Measurements from ENCODE around the gene PDCD4. TPM values are rescaled to one million over a fixed set of nuclear protein-coding genes. Genes with fewer than 3 reads are reported as not detected.

Gene PDCD4
- total and polyA plus RNA-seq, 2 of the 13 experiments (the other 11 are each of a cell fraction or from before 2014, with no cell fraction given): 22.8 to 56.2 TPM

DNA sequence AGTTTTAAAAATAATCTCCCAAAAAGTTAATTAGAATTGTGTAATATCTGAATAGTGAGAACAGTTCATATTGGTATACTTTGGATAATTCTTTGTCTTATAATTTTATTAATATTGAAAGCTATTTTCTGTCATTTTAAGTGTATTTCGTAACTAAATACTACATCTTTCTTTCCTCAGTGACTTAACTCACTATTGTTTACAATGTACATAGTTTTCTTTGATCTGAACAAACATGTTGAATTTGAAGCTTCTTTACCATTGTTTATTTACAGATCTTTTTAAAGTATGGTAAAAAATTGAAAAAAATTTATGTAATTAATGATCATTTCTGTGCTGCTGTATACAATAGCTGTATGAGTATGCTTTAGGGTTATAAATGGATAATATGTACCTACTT, 5.1 kb downstream of the PDCD4 start (continued):
- no peak for TF ChIP-seq ZNF761 (CRISPR knock-in tag; conservative IDR thresholded peaks at IDR 0.05)
- peak; percentile 78 for TF ChIP-seq FOXA3 (CRISPR knock-in tag; IDR thresholded peaks at IDR 0.05)
- peak; percentile 60; the same call in 1 of the 2 replicates for TF ChIP-seq GATAD2A (CRISPR knock-in tag; IDR thresholded peaks at IDR 0.05)
- no peak for TF ChIP-seq FOXP1 (IDR thresholded peaks at IDR 0.05)
- peak; percentile 49; the same call in 1 of the 2 replicates for TF ChIP-seq FOXP1 (CRISPR knock-in tag; IDR thresholded peaks at IDR 0.05)

DNA sequence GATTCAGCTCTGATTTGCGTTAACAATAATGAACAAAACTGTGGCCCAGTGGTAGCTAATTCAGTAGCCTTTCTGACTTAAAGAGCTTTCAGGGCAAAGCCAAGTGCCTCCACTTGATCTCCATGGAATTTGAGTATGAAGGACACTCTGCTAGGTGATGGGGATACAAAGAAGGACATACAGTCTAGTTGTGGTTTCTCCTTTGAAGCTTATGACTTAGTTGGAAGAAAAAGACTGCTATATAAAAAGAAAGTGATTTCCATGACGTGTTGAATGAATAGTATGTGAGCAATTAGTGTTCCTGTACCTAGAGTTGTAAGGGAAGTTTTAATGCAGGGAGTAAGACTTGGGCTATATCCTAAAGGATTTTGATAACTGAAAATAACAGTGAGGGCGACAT, 8.3 kb downstream of the PDCD4 start:
- Histone ChIP-seq H3K27me3 (ENCODE audit: control insufficient read depth in 1 of 2, insufficient read depth in 2 of 2, low read length in 2 of 2) (no peaks in the 10 kb centered on the region), H2AFZ (ENCODE audit: low read length) (no peak overlapping the region), H4K20me1 (ENCODE audit: insufficient read depth, low read length) (no peaks in the 10 kb centered on the region), H3K4me2 (ENCODE audit: low read depth, low read length) (no peak overlapping the region), H3K36me3 (replicated peaks in 1 of 2; ENCODE audit: control insufficient read depth in 1 of 2, insufficient read depth in 2 of 2, low read length in 2 of 2) (peaks cover 2 to 52% of the 10 kb centered on the region in 2 experiments), H3K9ac (ENCODE audit: insufficient read depth, low read depth, low read length) (no peak overlapping the region), H3K4me3 (replicated peaks in 1 of 3; ENCODE audit: insufficient read depth in 1 of 3, low read depth in 2 of 3, low read length in 3 of 3) (no peak overlapping the region), H3K79me2 (ENCODE audit: insufficient read depth, low read length) (peaks cover 5% of the 10 kb centered on the region), H3K27ac (ENCODE audit: extremely low read length, insufficient read depth, low read length) (no peak overlapping the region), H3K9me3 (ENCODE audit: low read length) (no peaks in the 10 kb centered on the region), H3K4me1 (ENCODE audit: insufficient read depth, low read length) (peaks cover 17% of the 10 kb centered on the region)
- BruUV-seq (replicated peaks): no TSS peak
- DNase-seq (ENCODE audit: low spot score): no peak
- 92% methylated on average over 3 of the region's 3 CpGs for WGBS (ENCODE audit: low lambda C conversion rate)
- ATAC-seq: no peak
- ChIA-PET CTCF (ENCODE audit: low intra/inter-chr PET ratio, low total read pairs) (no interaction called here), POLR2A (no interaction called here)
- in situ Hi-C loops (cut with HindIII; ENCODE audit: extremely low pct_ligation_motif_present, low pct_unique_long_range_greater_than_20kb) (loop anchor here (25.0 kb wide), 1 partner anchor 268 kb away; no protein-coding TSS in a partner anchor), intact Hi-C loops (cut with micrococcal nuclease; ENCODE audit: unreplicated experiment) (no loop called here)
- TF ChIP-seq SATB2 (CRISPR knock-in tag; IDR thresholded peaks at IDR 0.05) (no peak), NCOA1 (CRISPR knock-in tag; IDR thresholded peaks at IDR 0.05) (no peak), ZFP41 (CRISPR knock-in tag; IDR thresholded peaks at IDR 0.05; ENCODE audit: borderline replicate concordance) (no peak), ZMAT3 (CRISPR knock-in tag; conservative IDR thresholded peaks at IDR 0.05) (no peak), HHEX (CRISPR knock-in tag; IDR thresholded peaks at IDR 0.05) (no peak)
- FAIRE-seq: no peak

DNA sequence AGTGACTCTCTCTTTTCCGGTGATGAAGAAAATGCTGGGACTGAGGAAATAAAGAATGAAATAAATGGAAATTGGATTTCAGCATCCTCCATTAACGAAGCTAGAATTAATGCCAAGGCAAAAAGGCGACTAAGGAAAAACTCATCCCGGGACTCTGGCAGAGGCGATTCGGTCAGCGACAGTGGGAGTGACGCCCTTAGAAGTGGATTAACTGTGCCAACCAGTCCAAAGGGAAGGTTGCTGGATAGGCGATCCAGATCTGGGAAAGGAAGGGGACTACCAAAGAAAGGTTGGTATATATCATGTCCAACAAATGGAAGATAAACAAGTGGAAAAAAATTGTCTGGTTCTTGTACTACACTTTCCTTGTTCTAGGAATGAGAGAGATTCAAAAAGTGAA, 9.5 kb downstream of the PDCD4 start:
- no peaks in the 10 kb centered on the region for H3K9me3 ChIP-seq (ENCODE audit: low read length)
- no TSS peak for BruUV-seq (replicated peaks)
- 97% methylated on average over 9 of the region's 9 CpGs for WGBS (ENCODE audit: low lambda C conversion rate)
- H3K4me3 ChIP-seq (replicated peaks in 1 of 3; ENCODE audit: insufficient read depth in 1 of 3, low read depth in 2 of 3, low read length in 3 of 3): no peak overlapping the region
- H3K4me2 ChIP-seq (ENCODE audit: low read depth, low read length): no peak overlapping the region
- peaks cover 1 to 51% of the 10 kb centered on the region in 2 experiments for H3K36me3 ChIP-seq (replicated peaks in 1 of 2; ENCODE audit: control insufficient read depth in 1 of 2, insufficient read depth in 2 of 2, low read length in 2 of 2)
- H2AFZ ChIP-seq (ENCODE audit: low read length): no peak overlapping the region
- FAIRE-seq: no peak
- no peak overlapping the region for H3K27ac ChIP-seq (ENCODE audit: extremely low read length, insufficient read depth, low read length)
- in situ Hi-C loops (cut with HindIII; ENCODE audit: extremely low pct_ligation_motif_present, low pct_unique_long_range_greater_than_20kb) (loop anchor here (25.0 kb wide), 1 partner anchor 269 kb away; no protein-coding TSS in a partner anchor), intact Hi-C loops (cut with micrococcal nuclease; ENCODE audit: unreplicated experiment) (no loop called here)
- no peak for DNase-seq (ENCODE audit: low spot score)
- POLR2A ChIA-PET: interaction anchor here (0.6 kb wide), 1 partner anchor 10 kb away, joined by 3 read pairs; the partner anchor contains the start of gene PDCD4
- no peaks in the 10 kb centered on the region for H3K79me2 ChIP-seq (ENCODE audit: insufficient read depth, low read length)
- H4K20me1 ChIP-seq (ENCODE audit: insufficient read depth, low read length): no peaks in the 10 kb centered on the region
- peaks cover 18% of the 10 kb centered on the region for H3K4me1 ChIP-seq (ENCODE audit: insufficient read depth, low read length)
- ATAC-seq: no peak
- no peaks in the 10 kb centered on the region for H3K27me3 ChIP-seq (ENCODE audit: control insufficient read depth in 1 of 2, insufficient read depth in 2 of 2, low read length in 2 of 2)
- CTCF ChIA-PET (ENCODE audit: low intra/inter-chr PET ratio, low total read pairs): no interaction called here
- no peak overlapping the region for H3K9ac ChIP-seq (ENCODE audit: insufficient read depth, low read depth, low read length)
- TF ChIP-seq ONECUT2 (CRISPR knock-in tag; IDR thresholded peaks at IDR 0.05) (no peak), MBNL3 (CRISPR knock-in tag; conservative IDR thresholded peaks at IDR 0.05) (no peak), ATF2 (CRISPR knock-in tag; IDR thresholded peaks at IDR 0.05) (no peak), ZNF10 (CRISPR knock-in tag; IDR thresholded peaks at IDR 0.05; ENCODE audit: borderline replicate concordance, low read depth) (no peak), ZNF607 (CRISPR knock-in tag; IDR thresholded peaks at IDR 0.05; ENCODE audit: borderline replicate concordance) (no peak), U2AF2 (IDR thresholded peaks at IDR 0.05; ENCODE audit: low read depth, low read length) (no peak), ZNF879 (CRISPR knock-in tag; IDR thresholded peaks at IDR 0.05) (no peak), SIN3A (IDR thresholded peaks at IDR 0.05; ENCODE audit: borderline replicate concordance, low read depth, low read length) (no peak), TEAD3 (CRISPR knock-in tag; optimal IDR thresholded peaks at IDR 0.05; ENCODE audit: borderline replicate concordance) (no peak), SMAD9 (CRISPR knock-in tag; IDR thresholded peaks at IDR 0.05) (no peak)
